Mucosa of gallbladder (tissue), 1 donor: Measurements from ENCODE around the gene PCSK4. TPM values are rescaled to one million over a fixed set of nuclear protein-coding genes. Genes with fewer than 3 reads are reported as not detected.
A peak's percentile ranks its signal among the peaks of the same experiment; 100 is the strongest.

Source experiments
- DNase-seq: peaks from one replicate; pipeline ENCODE4 v3.0.0-alpha.2; 2020; ENCODE audit warnings: low spot score
- total RNA-seq: library from RNA; stranded (reverse); gene quantifications from one replicate; pipeline ENCODE4 v1.2.1, GENCODE V29; 2021
- donor health status: DM: no; HTN: no; CAD: no.

PCSK4 gene
- total RNA-seq, 1 donor from 2014 or later = 11.7 TPM

DNA sequence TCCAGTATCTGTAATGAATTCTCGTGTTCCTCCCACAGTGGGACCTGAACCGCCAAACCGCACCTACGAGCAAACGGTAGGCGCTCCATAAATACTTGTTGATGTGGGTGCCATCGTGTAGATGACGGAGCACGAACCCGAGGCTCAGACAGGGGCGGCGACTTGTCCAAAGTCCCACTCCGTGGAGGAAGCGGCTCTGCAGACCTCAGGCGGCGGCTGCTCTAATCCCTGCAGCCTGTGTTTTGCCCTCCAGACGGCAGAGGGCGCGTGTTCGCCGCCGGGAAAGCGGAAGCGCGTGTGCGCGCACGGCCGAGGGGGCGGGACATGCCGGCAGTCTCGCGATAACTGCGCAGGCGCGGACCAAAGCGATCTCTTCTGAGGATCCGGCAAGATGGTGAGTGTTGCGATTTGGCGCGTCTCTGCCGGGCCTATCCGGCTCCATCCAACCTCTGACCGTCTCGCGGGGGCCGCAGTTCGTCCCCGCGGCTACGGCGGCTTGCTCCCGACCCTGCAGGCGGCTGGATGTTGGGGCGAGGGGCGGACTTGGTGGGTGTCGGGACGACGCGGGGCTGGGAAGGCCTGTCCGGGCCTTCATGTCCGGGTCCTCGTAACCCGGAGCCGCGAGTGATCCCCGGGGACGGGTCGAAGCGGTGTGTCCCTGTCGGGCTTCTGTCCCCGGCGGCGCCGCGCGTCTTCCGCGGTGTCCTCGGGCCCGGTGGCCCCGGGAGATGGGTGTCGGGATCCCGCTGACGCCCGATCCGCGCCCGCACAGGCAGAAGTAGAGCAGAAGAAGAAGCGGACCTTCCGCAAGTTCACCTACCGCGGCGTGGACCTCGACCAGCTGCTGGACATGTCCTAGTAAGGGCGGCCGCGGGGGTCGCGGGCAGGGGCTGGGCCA lies 51.9 kb downstream of the PCSK4 start, which contains the start of gene RPS15:
Gene RPS15 (plus strand): TSS at position 362 of the 898 bp plus-strand sequence. CDS start 30 bp downstream, at position 392.
- peak; percentile 96 for DNase-seq

- DNase-seq = no peak
These were observed 52.5 kb downstream of the PCSK4 start for GRCh38 chr19:1437609-1438008.

DNA sequence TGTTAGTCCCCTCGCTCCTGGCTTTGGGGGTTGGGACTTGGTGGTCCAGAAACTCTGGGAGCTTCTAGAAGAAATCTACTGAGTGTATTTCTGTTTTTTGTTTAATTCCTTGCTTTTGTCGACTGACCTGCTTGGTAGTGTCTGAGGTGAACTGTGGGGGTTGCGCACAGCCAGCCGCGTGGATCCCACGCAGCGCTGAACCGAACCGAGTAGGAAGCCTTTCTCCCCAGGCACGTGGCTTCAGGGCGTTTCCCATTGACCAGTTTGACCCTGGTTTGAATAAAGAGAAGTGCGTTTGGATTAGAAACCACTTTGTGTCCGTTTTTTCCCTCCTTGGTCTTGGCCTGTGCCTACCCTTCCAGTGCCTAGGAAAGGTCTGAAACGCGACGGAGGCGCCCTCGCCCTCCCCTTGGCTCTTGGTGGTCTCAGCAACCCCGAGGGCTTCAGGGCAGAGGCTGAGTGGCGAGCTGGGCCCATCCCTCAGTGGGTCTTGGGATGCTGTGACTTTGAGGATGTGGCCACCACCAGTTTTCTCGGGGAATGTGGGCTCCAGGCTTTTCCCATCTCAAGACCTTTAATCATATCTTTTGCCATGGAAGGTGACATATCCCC lies 54.7 kb downstream of the PCSK4 start:
- no peak for DNase-seq

- DNase-seq = no peak
These were observed 55.5 kb downstream of the PCSK4 start for GRCh38 chr19:1434577-1435060.

- no peak for DNase-seq
These were observed 56.1 kb downstream of the PCSK4 start for GRCh38 chr19:1434040-1434366.

GRCh38 chr19:1433119-1434039 lies 56.8 kb downstream of the PCSK4 start:
- DNase-seq = no peak

DNA sequence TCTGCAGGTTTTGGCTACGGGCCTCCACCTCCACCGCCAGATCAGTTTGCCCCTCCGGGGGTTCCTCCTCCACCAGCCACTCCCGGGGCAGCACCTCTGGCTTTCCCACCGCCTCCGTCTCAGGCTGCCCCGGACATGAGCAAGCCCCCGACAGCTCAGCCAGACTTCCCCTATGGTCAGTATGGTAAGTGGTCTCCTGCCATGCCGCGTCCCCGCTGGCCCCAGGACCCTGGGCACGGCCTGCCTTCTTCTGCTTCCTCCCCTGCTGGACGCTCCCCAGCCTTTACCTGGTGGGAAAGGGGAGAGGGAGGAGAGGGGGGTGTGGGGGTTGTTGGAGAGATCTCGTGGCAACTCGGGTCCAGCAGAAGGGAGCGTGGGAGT lies 57.7 kb downstream of the PCSK4 start:
- DNase-seq = no peak

DNA sequence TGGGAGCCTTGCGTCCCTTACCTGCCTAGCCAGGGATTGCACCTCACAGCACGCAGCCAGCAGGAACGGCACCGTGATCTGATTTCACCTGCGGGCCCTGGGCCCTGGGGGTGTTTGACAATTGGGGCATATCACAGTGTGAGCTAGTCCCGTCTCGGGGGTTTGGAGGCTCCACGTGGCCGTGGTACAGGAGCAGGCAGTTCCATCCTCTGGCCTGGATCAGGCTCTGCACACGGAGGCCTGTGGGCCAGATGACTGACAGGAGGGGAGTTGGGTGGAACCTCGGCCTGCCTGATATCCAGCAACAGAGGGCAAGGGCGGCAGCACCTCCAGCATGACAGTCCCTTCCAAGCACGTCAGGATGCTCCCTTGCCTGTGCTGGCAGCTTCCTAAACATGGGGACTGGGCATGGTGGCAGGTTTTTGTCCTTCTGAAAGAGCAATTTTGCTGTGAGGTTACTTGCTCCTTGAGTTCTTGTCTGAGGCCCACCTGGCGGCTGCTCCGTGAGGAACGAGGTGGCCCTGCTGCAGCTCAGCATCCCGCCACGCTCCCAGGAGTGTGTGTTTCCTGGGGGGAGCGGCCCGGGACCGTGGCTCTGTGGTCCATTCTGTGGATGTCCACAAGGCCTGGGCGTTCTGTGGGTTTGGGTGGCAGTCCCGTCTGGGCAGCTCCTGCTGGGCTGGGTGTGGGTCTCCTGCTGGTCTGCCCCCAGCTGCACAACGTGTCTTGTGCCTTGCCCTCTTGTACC lies 58.2 kb downstream of the PCSK4 start:
- no peak for DNase-seq

Other genes starting within 250 kb of the PCSK4 start
- 213 TPM for gene ATP5F1D, start 248.6 kb downstream of the PCSK4 start, total RNA-seq
- gene MIDN, start 241.8 kb downstream of the PCSK4 start, total RNA-seq = 127 TPM
- gene CIRBP, start 221.0 kb downstream of the PCSK4 start, total RNA-seq = 382 TPM
- 57.6 TPM for gene FAM174C, start 214.8 kb downstream of the PCSK4 start, total RNA-seq
- 8.4 TPM for gene EFNA2, start 204.5 kb downstream of the PCSK4 start, total RNA-seq
- 121 TPM for gene NDUFS7, start 106.4 kb downstream of the PCSK4 start, total RNA-seq
- 27.9 TPM for gene GAMT, start 88.8 kb downstream of the PCSK4 start, total RNA-seq
- gene DAZAP1, start 82.8 kb downstream of the PCSK4 start, total RNA-seq = 77.7 TPM
- 877 TPM for gene RPS15, start 52.0 kb downstream of the PCSK4 start, total RNA-seq
- 0.43 TPM for gene APC2, start 40.2 kb downstream of the PCSK4 start, total RNA-seq
- gene C19orf25, start 11.1 kb downstream of the PCSK4 start, total RNA-seq = 41.6 TPM
- gene REEP6, start 831 bp upstream of the PCSK4 start, total RNA-seq = 80.5 TPM
- 4.4 TPM for gene ADAMTSL5, start 22.7 kb upstream of the PCSK4 start, total RNA-seq
- 0.89 TPM for gene PLK5, start 33.7 kb upstream of the PCSK4 start, total RNA-seq
- 58.6 TPM for gene MEX3D, start 78.0 kb upstream of the PCSK4 start, total RNA-seq
- 82.8 TPM for gene MBD3, start 102.5 kb upstream of the PCSK4 start, total RNA-seq
- gene UQCR11, start 115.1 kb upstream of the PCSK4 start, total RNA-seq = 254 TPM
- gene TCF3, start 162.3 kb upstream of the PCSK4 start, total RNA-seq = 83.0 TPM